PC-9 (cell line): Measurements from ENCODE around the gene ZBTB11.
"Not testable (repeated sequence)": the region's sequence is repeated elsewhere in the genome, so short reads cannot be mapped to it uniquely, and the experiment has no call there.

Experiments
- EZH2 ChIP-seq: fragments of 200-600 bp; sonication (generic); IDR thresholded peaks from 2 replicates; pipeline ENCODE4 v1.8.0; 2017; ENCODE audit warnings: antibody characterized with exemption, low read depth
- TF ChIP-seq, protein P1 (sequence below): fragments of 200-600 bp; sonication (generic); conservative IDR thresholded peaks from 2 replicates; pipeline ENCODE4 v1.6.1; 2017; ENCODE audit warnings: mixed run types, antibody characterized with exemption, mild to moderate bottlenecking, moderate library complexity

- not testable (repeated sequence) for TF ChIP-seq EZH2
- TF ChIP-seq, protein P1, sequence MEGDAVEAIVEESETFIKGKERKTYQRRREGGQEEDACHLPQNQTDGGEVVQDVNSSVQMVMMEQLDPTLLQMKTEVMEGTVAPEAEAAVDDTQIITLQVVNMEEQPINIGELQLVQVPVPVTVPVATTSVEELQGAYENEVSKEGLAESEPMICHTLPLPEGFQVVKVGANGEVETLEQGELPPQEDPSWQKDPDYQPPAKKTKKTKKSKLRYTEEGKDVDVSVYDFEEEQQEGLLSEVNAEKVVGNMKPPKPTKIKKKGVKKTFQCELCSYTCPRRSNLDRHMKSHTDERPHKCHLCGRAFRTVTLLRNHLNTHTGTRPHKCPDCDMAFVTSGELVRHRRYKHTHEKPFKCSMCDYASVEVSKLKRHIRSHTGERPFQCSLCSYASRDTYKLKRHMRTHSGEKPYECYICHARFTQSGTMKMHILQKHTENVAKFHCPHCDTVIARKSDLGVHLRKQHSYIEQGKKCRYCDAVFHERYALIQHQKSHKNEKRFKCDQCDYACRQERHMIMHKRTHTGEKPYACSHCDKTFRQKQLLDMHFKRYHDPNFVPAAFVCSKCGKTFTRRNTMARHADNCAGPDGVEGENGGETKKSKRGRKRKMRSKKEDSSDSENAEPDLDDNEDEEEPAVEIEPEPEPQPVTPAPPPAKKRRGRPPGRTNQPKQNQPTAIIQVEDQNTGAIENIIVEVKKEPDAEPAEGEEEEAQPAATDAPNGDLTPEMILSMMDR: not testable (repeated sequence)
Observed at GRCh38 chr3:101691685-101692671, 15.0 kb upstream of the ZBTB11 start.
